ENCODE results near the gene LRRC8A. TPM values are rescaled to one million over a fixed set of nuclear protein-coding genes. Genes with fewer than 3 reads are reported as not detected.

LRRC8A gene
- total and polyA plus RNA-seq, 2 of the 8 experiments (the other 6 are each of a cell fraction or from before 2014, with no cell fraction given) = 103 to 111 TPM

- peaks cover 3 to 21% of the 10 kb centered on the region in 2 experiments for H4K20me1 ChIP-seq (replicated peaks in 1 of 2; ENCODE audit: control insufficient read depth in 1 of 2, insufficient read depth in 2 of 2, low read length in 2 of 2)
Measured at GRCh38 chr9:128894764-128895163, 12.8 kb downstream of the LRRC8A start.

More at GRCh38 chr9:128894764-128895163, 12.8 kb downstream of the LRRC8A start:
- WGBS, 2 experiments (ENCODE audit: extremely low coverage in 1 of 2, insufficient coverage in 1 of 2, insufficient read length in 1 of 2, insufficient replicate concordance in 2 of 2, low coverage in 1 of 2, low lambda C conversion rate in 2 of 2, missing lambda C conversion rate in 1 of 2) = 85% methylated on average over 2 of the region's 2 CpGs; no CpG with 5 or more reads in 1 of the 2 experiments
- POLR2A ChIA-PET (ENCODE audit: partially characterized antibody) = interaction anchor here (0.6 to 1.3 kb wide), 4 partner anchors 13 to 106 kb away, joined by 3 to 4 read pairs (median 4); partner anchors contain the start of genes KYAT1, LRRC8A and SPOUT1
- no peak overlapping the region for H3K56ac ChIP-seq (replicated peaks; ENCODE audit: insufficient read length, low read depth, low read length)
- peaks cover 2 to 17% (median 6%) of the 10 kb centered on the region in 4 experiments; a peak in 6 of 8 replicates for H3K36me3 ChIP-seq (ENCODE audit: control insufficient read depth in 2 of 4, insufficient read depth in 4 of 4, low read length in 3 of 4)
- FAIRE-seq (no peak), DNase-seq (ENCODE audit: low read depth in 1 of 2, low spot score in 2 of 2) (no peak)
- H2BK20ac ChIP-seq (ENCODE audit: low read length) = no peak overlapping the region
- no peak overlapping the region for H3K18ac ChIP-seq (ENCODE audit: extremely low read depth, low read length)
- no peaks in the 10 kb centered on the region for H3K9me3 ChIP-seq (ENCODE audit: insufficient read depth in 2 of 2, low read depth in 1 of 2, low read length in 1 of 2)
- H3K4me3 ChIP-seq (ENCODE audit: extremely low read depth in 1 of 4, insufficient read depth in 2 of 4, low read depth in 3 of 4, low read length in 4 of 4) = no peak overlapping the region
- H3K79me2 ChIP-seq (ENCODE audit: control insufficient read depth in 1 of 2, insufficient read depth in 2 of 2, low read length in 2 of 2) = peaks cover 3 to 86% of the 10 kb centered on the region in 2 experiments; a peak in 3 of 4 replicates
- H3K4me1 ChIP-seq (replicated peaks in 1 of 4; ENCODE audit: control insufficient read depth in 3 of 4, insufficient read depth in 4 of 4, low read length in 3 of 4) = peaks cover 0 to 21% (median 7%) of the 10 kb centered on the region in 4 experiments; a peak in 6 of 7 replicates
- no peak overlapping the region for H3K23ac ChIP-seq (ENCODE audit: insufficient read length)
- no peak overlapping the region for H3K9ac ChIP-seq (replicated peaks in 1 of 4; ENCODE audit: extremely low read depth in 1 of 4, low read depth in 3 of 4, low read length in 3 of 4)
- no peak overlapping the region for H2AK5ac ChIP-seq (ENCODE audit: low read depth, low read length)
- H3K27me3 ChIP-seq (replicated peaks in 1 of 4; ENCODE audit: control insufficient read depth in 3 of 4, extremely low read depth in 1 of 4, insufficient read depth in 3 of 4, low read length in 3 of 4) = no peaks in the 10 kb centered on the region
- H2BK5ac ChIP-seq (ENCODE audit: low read depth, low read length) = no peak overlapping the region
- no peaks in the 10 kb centered on the region for H3K23me2 ChIP-seq (ENCODE audit: low read depth, low read length)
- no peak overlapping the region for H4K8ac ChIP-seq (ENCODE audit: extremely low read depth, insufficient read depth, low read length)
- H3K4me2 ChIP-seq (ENCODE audit: insufficient read depth in 1 of 2, low read depth in 2 of 2, low read length in 2 of 2) = no peak overlapping the region
- H2BK15ac ChIP-seq (ENCODE audit: low read length) = no peak overlapping the region
- H3K27ac ChIP-seq (ENCODE audit: low read depth, low read length) = no peak overlapping the region
- peaks cover 9% of the 10 kb centered on the region for H3K79me1 ChIP-seq (ENCODE audit: low read depth, low read length)
- H2AFZ ChIP-seq (ENCODE audit: low read length) = no peak overlapping the region
- no peak overlapping the region for H2BK12ac ChIP-seq (ENCODE audit: low read depth, low read length)
- no peak overlapping the region for H4K5ac ChIP-seq (ENCODE audit: insufficient read length, low read depth, low read length)
- TF ChIP-seq CTBP2 (IDR thresholded peaks at IDR 0.05; ENCODE audit: borderline replicate concordance, insufficient read depth, insufficient read length, low read length) (no peak), KDM5A (IDR thresholded peaks at IDR 0.05; ENCODE audit: low read length) (no peak), SIN3A (conservative IDR thresholded peaks at IDR 0.05 in 1 of 2, IDR thresholded peaks at IDR 0.05 in 1 of 2; ENCODE audit: low read depth in 1 of 2, low read length in 2 of 2) (no peak), RAD21 (IDR thresholded peaks at IDR 0.05 in 1 of 2, conservative IDR thresholded peaks at IDR 0.05 in 1 of 2; ENCODE audit: low read depth in 2 of 2, low read length in 2 of 2) (no peak), BRCA1 (IDR thresholded peaks at IDR 0.05; ENCODE audit: low read depth, low read length) (no peak), EP300 (IDR thresholded peaks at IDR 0.05; ENCODE audit: borderline replicate concordance in 1 of 2, low read depth in 2 of 2, low read length in 2 of 2) (no peak), ASH2L (IDR thresholded peaks at IDR 0.05; ENCODE audit: low read length) (no peak), NRF1 (IDR thresholded peaks at IDR 0.05; ENCODE audit: low read depth, low read length) (no peak), ZNF274 (IDR thresholded peaks at IDR 0.05; ENCODE audit: borderline replicate concordance, extremely low read depth, low read length) (no peak)
- H2BK120ac ChIP-seq (replicated peaks; ENCODE audit: low read depth, low read length) = no peak overlapping the region
- CTCF ChIA-PET (ENCODE audit: partially characterized antibody) = interaction anchor here (0.9 to 1.5 kb wide), 5 partner anchors 16 to 77 kb away, joined by 3 to 8 read pairs (median 4); partner anchors contain the start of gene ENDOG
- H3K4ac ChIP-seq (replicated peaks; ENCODE audit: insufficient read length, low read depth, low read length) = no peak overlapping the region
- no peak overlapping the region for H3K14ac ChIP-seq (ENCODE audit: insufficient read length)
- H4K91ac ChIP-seq (replicated peaks; ENCODE audit: insufficient read length, low read length) = no peak overlapping the region
